Measurements from ENCODE around the gene NCKAP5L.

DNA sequence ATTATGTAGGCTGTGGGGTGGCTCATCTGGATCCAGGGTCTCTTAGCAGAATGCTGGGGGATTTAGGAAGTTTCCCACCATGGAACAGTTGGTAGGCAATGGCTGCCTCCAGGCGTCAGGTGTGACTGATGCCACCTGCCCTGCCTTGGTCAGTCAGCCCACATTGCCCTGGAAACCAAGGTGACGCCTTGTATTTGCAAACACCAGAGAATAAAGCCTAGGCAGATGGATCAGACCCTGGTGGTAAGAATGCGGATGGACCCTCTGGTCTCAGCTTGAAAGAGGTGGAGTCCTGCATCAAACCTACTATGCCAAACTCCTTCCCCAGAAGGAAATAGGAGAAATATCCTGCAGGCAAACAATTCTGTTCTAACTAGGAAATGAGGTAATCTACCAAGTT lies 38.2 kb downstream of the NCKAP5L start:
- TF ChIP-seq, protein P1, sequence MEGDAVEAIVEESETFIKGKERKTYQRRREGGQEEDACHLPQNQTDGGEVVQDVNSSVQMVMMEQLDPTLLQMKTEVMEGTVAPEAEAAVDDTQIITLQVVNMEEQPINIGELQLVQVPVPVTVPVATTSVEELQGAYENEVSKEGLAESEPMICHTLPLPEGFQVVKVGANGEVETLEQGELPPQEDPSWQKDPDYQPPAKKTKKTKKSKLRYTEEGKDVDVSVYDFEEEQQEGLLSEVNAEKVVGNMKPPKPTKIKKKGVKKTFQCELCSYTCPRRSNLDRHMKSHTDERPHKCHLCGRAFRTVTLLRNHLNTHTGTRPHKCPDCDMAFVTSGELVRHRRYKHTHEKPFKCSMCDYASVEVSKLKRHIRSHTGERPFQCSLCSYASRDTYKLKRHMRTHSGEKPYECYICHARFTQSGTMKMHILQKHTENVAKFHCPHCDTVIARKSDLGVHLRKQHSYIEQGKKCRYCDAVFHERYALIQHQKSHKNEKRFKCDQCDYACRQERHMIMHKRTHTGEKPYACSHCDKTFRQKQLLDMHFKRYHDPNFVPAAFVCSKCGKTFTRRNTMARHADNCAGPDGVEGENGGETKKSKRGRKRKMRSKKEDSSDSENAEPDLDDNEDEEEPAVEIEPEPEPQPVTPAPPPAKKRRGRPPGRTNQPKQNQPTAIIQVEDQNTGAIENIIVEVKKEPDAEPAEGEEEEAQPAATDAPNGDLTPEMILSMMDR (IDR thresholded peaks at IDR 0.05) = no peak
- TF ChIP-seq POLR2A (IDR thresholded peaks at IDR 0.05) = no peak

Measured in tibial nerve (tissue), 3 donors.